Endodermal cell (in vitro differentiated cells): ENCODE results near the gene CHTF18. TPM values are rescaled to one million over a fixed set of nuclear protein-coding genes. Genes with fewer than 3 reads are reported as not detected.
A peak's percentile ranks its signal among the peaks of the same experiment; 100 is the strongest.

ENCODE experiments used
- DNase-seq: peaks from one replicate; pipeline ENCODE4 v3.0.0-alpha.2; 2017
- H3K27ac ChIP-seq: 2 replicates; pipeline ENCODE4 v1.5.1; 2013; ENCODE audit warnings: mild to moderate bottlenecking, low read depth, low read length, moderate library complexity
- H3K27me3 ChIP-seq: 2 replicates; pipeline ENCODE4 v1.6.1; 2013; ENCODE audit warnings: mild to moderate bottlenecking, low read length, moderate library complexity; ENCODE audit not compliant: insufficient read depth, control insufficient read depth, poor library complexity, severe bottlenecking
- H3K36me3 ChIP-seq: 2 replicates; pipeline ENCODE4 v1.7.0; 2013; ENCODE audit warnings: mild to moderate bottlenecking, low read length, moderate library complexity; ENCODE audit not compliant: control insufficient read depth, insufficient read depth
- H3K4me1 ChIP-seq: one replicate; pipeline ENCODE4 v1.7.0; 2013; ENCODE audit warnings: low read length; ENCODE audit not compliant: control insufficient read depth, insufficient read depth
- H3K4me3 ChIP-seq: 2 replicates; pipeline ENCODE4 v1.5.1; 2013; ENCODE audit warnings: mild to moderate bottlenecking, low read length, moderate library complexity
- H3K9ac ChIP-seq: 2 replicates; pipeline ENCODE4 v1.6.1; 2013; ENCODE audit warnings: mild to moderate bottlenecking, low read length, moderate library complexity; ENCODE audit not compliant: poor library complexity, severe bottlenecking; ENCODE audit errors: extremely low read depth
- H3K9me3 ChIP-seq: 2 replicates; pipeline ENCODE4 v1.6.1; 2013; ENCODE audit warnings: mild to moderate bottlenecking, low read length, moderate library complexity; ENCODE audit not compliant: control insufficient read depth
- H3K27ac Mint-ChIP-seq: 2 replicates; pipeline ENCODE4 v1.8.0; 2020; ENCODE audit warnings: mixed read lengths
- H3K27me3 Mint-ChIP-seq: 2 replicates; pipeline ENCODE4 v1.8.0; 2021; ENCODE audit warnings: mild to moderate bottlenecking, mixed read lengths; ENCODE audit not compliant: insufficient read depth
- H3K36me3 Mint-ChIP-seq: 2 replicates; pipeline ENCODE4 v1.8.0; 2020; ENCODE audit warnings: low read depth, mixed read lengths
- H3K4me1 Mint-ChIP-seq: 2 replicates; pipeline ENCODE4 v1.8.0; 2020; ENCODE audit warnings: mixed read lengths
- H3K4me3 Mint-ChIP-seq: 2 replicates; pipeline ENCODE4 v1.8.0; 2020; ENCODE audit warnings: mild to moderate bottlenecking, moderate library complexity, mixed read lengths
- H3K9me3 Mint-ChIP-seq: 2 replicates; pipeline ENCODE4 v1.8.0; 2020; ENCODE audit warnings: mild to moderate bottlenecking, mixed read lengths
- CTCF ChIP-seq: fragments of 200-600 bp; sonication (generic); conservative IDR thresholded peaks from 2 replicates; pipeline ENCODE4 v1.5.0; 2021; ENCODE audit warnings: antibody characterized with exemption, mild to moderate bottlenecking
- WGBS, 2 experiments: methylation state at CpG; one replicate each; pipeline versions ENCODE4 v1.1.5 to v1.1.7; 2013; ENCODE audit warnings: missing lambda C conversion rate in 2 of 2, mixed read lengths in 1 of 2; ENCODE audit not compliant: insufficient coverage in 1 of 2, insufficient read length in 1 of 2; 5-methylcytosine and 5-hydroxymethylcytosine counted together
- total RNA-seq, 2 donors: library from RNA; stranded (reverse); fragmentation: NEBNext Ultra II Directional in 1 of 2; extraction: Animal tissue kit (Norgen Biotek cat#: 25700) in 1 of 2; gene quantifications; 2 replicates in 1 of 2; 3 replicates in 1 of 2; pipeline ENCODE4 v1.2.1, GENCODE V29; 2021

Gene CHTF18
- total RNA-seq, 2 donors from 2014 or later, result 158 to 169 TPM

- Histone ChIP-seq H3K4me3 (no peak overlapping the region), H3K36me3 (no peaks in the 10 kb centered on the region), H3K4me1 (no peaks in the 10 kb centered on the region), H3K9ac (no peak overlapping the region), H3K27ac (no peak overlapping the region), H3K9me3 (no peaks in the 10 kb centered on the region), H3K27me3 (no peaks in the 10 kb centered on the region)
- peaks cover 5% of the 10 kb centered on the region for H3K4me1 Mint-ChIP-seq
- H3K27ac Mint-ChIP-seq, result no peak overlapping the region
- no peaks in the 10 kb centered on the region for H3K9me3 Mint-ChIP-seq
- H3K4me3 Mint-ChIP-seq, result no peak overlapping the region
- DNase-seq, result peak; percentile 75
- no peaks in the 10 kb centered on the region for H3K27me3 Mint-ChIP-seq
- peaks cover 8% of the 10 kb centered on the region for H3K36me3 Mint-ChIP-seq
- WGBS, 2 experiments, result 87 to 91% methylated on average over 16 to 21 of the region's 21 CpGs
- TF ChIP-seq CTCF, result peak; percentile 69
Measured at GRCh38 chr16:743794-744500, 44.5 kb upstream of the CHTF18 start.

- H3K9me3 Mint-ChIP-seq, result no peaks in the 10 kb centered on the region
- no peak overlapping the region for H3K27ac Mint-ChIP-seq
Measured at GRCh38 chr16:745739-746138, 42.7 kb upstream of the CHTF18 start.

GRCh38 chr16:746637-747036 lies 41.8 kb upstream of the CHTF18 start:
- Histone ChIP-seq H3K36me3 (no peaks in the 10 kb centered on the region), H3K9me3 (no peaks in the 10 kb centered on the region), H3K27me3 (no peaks in the 10 kb centered on the region), H3K9ac (no peak overlapping the region), H3K27ac (no peak overlapping the region), H3K4me1 (no peaks in the 10 kb centered on the region), H3K4me3 (no peak overlapping the region)
- H3K27ac Mint-ChIP-seq, result no peak overlapping the region
- H3K4me1 Mint-ChIP-seq, result peaks cover 5% of the 10 kb centered on the region
- no peaks in the 10 kb centered on the region for H3K9me3 Mint-ChIP-seq
- peaks cover 3% of the 10 kb centered on the region for H3K27me3 Mint-ChIP-seq
- TF ChIP-seq CTCF, result no peak
- H3K4me3 Mint-ChIP-seq, result no peak overlapping the region
- DNase-seq, result no peak
- no peaks in the 10 kb centered on the region for H3K36me3 Mint-ChIP-seq
- 92% methylated on average over 13 of the region's 13 CpGs; no CpG with 5 or more reads in 1 of the 2 experiments for WGBS, 2 experiments

More at GRCh38 chr16:745739-746138, 42.7 kb upstream of the CHTF18 start:
- Histone ChIP-seq H3K27me3 (no peaks in the 10 kb centered on the region), H3K27ac (no peak overlapping the region), H3K9me3 (no peaks in the 10 kb centered on the region), H3K9ac (no peak overlapping the region), H3K36me3 (no peaks in the 10 kb centered on the region), H3K4me3 (no peak overlapping the region), H3K4me1 (no peaks in the 10 kb centered on the region)
- H3K36me3 Mint-ChIP-seq, result no peaks in the 10 kb centered on the region
- DNase-seq, result peak; percentile 92
- H3K4me1 Mint-ChIP-seq, result no peaks in the 10 kb centered on the region
- WGBS, 2 experiments, result 8 to 14% methylated on average over 4 to 14 of the region's 14 CpGs
- peak; percentile 89 for TF ChIP-seq CTCF
- no peaks in the 10 kb centered on the region for H3K27me3 Mint-ChIP-seq
- no peak overlapping the region for H3K4me3 Mint-ChIP-seq
